Non-pigmented ciliary epithelial cell (primary cell): ENCODE results near the gene NME2.
"Not testable (repeated sequence)": the region's sequence is repeated elsewhere in the genome, so short reads cannot be mapped to it uniquely, and the experiment has no call there.

ENCODE experiments used
- DNase-seq: peaks from one replicate; pipeline ENCODE4 v3.0.0-alpha.2; 2010; ENCODE audit warnings: low read depth

The NME2 gene

GRCh38 chr17:51153210-51154072 is 12.8 kb upstream of the NME2 start, which contains the start of gene NME1:
Gene NME1, plus strand, starts transcription at chr17:51153559. Its CDS starts 2,096 bp downstream, at chr17:51155655.
- DNase-seq: peak; percentile 100

DNA sequence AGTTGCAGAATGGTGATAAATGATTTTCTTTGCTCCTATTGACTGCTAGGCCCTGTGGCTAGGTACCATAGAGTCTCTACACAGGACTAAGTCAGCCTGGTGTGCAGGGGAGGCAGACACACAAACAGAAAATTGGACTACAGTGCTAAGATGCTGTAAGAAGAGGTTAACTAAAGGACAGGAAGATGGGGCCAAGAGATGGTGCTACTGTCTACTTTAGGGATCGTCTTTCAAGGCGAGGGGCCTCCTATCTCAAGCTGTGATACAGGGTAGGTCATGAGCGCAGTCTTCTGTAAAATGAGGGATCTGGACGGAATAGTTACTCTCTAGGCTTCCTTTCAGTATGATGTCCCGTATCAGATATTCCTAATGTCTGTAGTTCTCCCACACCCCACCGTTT is 12.0 kb upstream of the NME2 start:
- no peak for DNase-seq

DNA sequence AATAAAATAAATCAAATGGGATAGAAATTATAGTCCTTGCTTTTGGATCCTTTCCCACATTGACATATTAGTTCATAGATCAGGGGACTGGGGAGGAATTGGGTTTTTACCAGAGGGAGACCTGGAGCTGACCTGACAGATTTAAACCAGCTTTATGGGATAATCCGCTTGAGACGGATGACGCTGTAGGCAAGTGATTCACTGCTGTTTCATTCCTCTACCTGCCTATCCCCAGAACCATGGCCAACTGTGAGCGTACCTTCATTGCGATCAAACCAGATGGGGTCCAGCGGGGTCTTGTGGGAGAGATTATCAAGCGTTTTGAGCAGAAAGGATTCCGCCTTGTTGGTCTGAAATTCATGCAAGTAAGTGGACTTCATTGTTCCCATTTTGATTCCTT is 10.8 kb upstream of the NME2 start:
- DNase-seq: no peak

DNA sequence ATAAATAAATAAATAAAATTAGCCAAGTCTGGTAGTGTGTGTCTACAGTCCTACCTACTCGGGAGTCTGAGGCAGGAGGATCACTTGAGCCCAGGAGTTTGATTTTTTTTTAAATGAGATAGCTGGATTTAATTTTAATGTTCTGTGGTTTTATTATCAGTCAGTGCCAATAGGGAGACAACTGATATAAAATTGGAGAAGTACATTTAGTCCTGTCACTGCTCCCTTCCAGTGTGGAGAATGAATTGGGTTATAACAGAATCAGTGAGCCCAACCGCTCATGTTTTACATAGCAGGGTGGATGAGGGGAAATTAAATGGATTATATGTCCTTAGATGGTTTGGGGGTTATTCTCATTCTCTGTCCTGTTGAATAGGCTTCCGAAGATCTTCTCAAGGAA is 6.6 kb upstream of the NME2 start:
- DNase-seq: no peak

DNA sequence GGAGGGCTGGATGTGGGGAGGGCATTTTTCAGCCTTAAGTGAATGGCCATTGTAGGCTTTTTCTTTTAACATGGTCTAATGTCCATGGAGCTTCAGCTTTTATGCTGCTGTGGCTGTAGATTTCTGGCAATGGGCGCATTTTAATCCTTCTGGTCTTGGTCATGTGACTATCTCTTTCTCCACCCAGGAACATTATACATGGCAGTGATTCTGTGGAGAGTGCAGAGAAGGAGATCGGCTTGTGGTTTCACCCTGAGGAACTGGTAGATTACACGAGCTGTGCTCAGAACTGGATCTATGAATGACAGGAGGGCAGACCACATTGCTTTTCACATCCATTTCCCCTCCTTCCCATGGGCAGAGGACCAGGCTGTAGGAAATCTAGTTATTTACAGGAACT is 4.7 kb upstream of the NME2 start:
- DNase-seq: no peak

DNA sequence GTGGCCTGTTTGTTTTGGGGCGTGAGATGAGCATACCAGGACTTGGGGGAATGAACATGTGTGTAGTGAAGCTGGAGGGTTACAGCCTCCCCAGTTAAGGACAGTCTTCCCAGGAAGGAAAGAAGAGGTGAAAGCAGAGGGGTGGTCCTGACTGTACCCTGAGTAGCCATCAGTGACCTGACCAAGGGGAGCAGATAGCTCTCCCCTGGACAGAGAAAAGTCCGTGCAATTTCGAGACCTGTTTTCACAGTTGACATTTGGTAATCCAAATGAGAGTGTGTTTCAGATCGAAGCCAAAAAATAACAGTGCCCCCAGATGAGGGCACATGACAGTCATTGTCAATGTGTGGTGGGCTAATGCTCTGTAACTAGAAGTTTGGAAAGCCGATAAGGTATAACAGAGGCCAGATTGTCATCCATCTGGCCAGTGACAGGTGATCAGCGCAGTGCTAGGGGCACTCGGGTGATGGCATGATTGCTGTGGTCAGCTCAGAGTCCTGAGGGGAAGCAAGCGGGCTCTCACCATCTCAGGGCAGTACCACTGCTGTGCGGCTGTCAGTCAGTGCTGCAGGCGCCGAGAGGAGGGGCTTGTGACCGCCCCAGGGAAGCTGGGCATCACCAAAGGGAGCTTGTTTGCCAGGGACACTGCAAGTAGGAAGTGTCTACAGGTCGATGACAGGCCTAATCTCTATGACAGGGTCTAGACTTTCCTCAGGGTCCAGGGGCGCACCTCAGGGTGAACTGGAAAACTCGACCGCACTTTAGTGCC is 1.1 kb upstream of the NME2 start:
- DNase-seq: no peak

GRCh38 chr17:51165680-51166197 is 472 bp upstream of the NME2 start:
- DNase-seq: no peak

DNA sequence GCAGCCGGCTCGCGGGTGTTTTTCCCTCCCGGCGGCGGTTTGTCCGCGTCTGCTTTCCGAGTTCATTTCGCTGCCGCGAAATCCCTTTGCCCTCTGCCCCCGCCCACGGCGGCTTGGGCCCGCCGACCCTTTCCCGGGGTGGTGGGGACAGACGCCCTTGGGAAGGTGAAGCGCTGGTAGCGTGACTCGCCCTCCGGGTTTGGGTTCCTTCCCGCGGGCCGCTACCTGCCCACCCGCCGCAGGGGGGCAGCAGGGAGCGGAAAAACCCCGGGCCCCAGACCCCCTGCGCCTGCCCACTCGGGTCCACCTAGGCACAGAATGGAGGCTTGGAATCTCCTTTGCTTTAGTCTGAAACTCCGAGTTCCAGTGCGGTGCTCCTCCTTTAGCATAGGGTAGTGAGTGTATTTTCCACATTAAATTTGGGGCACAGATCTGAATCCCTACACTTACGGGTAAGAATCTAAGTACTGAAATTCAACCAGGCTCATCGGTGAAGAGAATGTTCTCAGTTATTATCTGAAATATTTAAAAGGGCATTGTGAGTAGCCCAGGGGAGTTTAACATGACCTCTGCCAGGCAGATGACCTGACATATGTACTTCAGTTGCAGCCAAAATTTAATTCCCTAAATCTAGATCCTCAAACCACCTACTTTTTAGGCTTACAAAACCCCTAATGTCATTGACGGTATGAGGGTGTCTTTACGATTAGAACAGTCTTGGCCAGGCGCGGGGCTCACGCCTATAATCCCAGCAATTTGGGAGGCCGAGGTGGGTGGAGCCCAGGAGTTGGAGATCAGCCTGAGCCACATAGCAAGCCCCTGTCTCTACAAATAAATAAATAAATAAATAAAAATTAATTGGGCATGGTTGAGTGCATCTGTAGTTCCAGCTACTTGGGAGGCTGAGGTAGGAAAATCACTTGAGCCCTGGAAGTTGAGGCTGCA is 1.0 kb downstream of the NME2 start:
- no peak for DNase-seq

GRCh38 chr17:51169340-51169739 is 3.1 kb downstream of the NME2 start:
- DNase-seq: no peak

GRCh38 chr17:51170736-51171135 is 4.5 kb downstream of the NME2 start:
- no peak for DNase-seq

GRCh38 chr17:51172030-51172429 is 5.8 kb downstream of the NME2 start:
- DNase-seq: not testable (repeated sequence)

DNA sequence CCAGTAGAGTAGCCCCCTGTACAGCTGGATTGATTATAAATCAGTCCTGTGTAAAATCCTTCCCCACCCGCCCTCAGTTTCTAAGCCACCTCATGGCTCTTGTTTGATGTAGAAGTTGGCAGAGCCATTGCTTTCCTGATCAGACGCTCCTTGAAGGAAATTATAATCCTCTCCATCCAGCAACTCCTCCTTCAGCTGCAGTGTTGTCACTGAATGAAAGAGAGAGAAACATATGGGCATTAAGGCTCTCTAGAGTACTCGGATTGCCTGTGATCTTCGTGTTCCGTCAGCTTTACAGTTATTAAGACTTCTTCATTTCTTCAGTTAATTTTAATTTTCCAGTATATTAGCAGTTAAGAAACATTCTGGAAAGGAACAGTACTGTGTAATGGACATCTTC is 14.3 kb downstream of the NME2 start:
- DNase-seq: no peak

GRCh38 chr17:51184124-51184523 is 17.9 kb downstream of the NME2 start:
- no peak for DNase-seq

DNA sequence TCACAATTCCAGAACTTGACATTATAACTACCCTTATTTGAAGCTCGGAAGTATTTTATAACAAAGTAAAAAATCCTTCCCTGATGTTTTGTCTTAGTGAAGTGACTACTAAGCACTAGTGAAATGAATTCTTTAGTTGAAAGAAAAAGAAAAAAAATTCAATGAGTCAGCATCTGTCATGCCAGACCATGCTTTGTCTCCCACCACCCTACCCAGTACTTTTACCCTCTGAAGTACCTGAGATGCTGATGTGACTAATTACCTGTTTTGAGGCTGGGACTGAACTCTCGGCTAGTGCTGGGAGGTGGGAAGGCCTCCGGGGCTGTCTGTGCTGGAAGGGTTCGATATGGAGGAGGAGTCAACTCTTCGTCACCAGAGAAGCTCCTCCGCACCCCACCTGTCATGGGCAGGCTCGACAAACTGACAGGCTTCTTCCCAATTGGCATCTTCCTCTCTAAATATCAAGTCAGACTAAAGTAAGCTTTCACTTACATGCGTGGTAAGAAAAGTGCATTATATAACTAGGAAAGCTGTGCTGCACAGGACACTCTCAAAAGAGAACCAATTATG is 19.6 kb downstream of the NME2 start:
- no peak for DNase-seq

DNA sequence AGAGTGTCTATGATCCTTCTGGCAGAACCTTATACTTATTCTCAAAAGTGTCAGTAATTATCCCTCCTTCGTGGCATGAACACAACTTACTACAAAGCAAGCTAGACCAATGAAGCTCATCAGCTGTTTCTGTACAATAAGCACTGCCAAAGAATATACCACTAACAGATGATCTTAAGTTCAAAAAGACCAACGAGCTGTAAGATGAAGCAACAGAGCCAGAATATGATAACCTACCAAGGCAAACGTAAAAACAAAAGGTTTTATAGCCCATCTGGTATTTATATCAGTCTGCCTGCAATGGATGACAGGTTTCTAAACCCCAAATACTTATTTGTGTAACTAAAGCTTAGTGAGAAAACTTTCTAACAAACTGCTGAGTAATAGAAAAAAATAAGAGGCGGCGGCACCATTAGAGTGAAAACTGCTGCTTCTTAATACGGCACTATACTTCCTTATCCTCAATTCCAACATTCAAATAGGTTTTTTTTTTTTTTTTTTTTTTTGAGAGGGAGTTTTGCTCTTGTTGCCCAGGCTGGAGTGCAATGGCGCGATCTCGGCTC is 22.1 kb downstream of the NME2 start:
- no peak for DNase-seq

- DNase-seq: no peak
Measured at GRCh38 chr17:51189162-51189561, 23.0 kb downstream of the NME2 start.

DNA sequence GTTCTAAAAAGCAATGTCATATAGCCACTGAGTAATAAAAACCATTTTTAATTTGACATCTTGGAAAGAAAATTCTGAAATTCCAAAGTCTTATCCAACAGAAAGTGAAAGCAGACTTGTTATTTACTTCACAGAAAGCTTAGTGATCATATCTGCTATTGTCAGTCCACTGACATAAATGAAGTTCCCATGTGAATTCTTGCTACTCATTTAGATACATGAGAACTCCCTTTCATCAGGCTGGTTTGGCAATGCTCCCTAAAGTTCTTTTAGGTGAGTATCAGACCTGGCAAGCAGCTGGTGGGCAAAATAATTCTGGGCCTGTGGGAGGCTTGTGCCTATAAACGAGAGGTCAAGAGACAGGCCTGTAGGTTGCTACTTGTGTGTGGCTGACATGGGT is 23.4 kb downstream of the NME2 start:
- DNase-seq: no peak

DNA sequence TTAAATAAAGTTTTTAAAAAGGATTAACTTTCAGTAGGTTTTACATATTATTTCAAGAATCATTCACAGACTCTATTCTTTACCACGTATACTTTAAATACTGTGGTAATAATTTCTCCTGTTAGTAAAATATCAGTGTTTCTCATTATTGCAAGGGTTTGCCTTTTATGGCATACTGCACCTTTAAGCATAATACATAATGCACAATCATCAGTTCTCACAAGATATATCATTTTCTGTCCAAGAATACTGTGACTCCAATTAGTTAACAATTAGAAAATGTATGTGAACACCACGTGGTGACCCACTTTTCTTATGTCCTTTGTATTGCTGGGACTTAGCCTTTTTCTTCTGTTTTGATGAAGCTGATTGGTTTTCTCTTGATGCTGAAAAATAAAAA is 25.7 kb downstream of the NME2 start:
- DNase-seq: no peak

GRCh38 chr17:51197754-51198153 is 31.5 kb downstream of the NME2 start:
- no peak for DNase-seq

DNA sequence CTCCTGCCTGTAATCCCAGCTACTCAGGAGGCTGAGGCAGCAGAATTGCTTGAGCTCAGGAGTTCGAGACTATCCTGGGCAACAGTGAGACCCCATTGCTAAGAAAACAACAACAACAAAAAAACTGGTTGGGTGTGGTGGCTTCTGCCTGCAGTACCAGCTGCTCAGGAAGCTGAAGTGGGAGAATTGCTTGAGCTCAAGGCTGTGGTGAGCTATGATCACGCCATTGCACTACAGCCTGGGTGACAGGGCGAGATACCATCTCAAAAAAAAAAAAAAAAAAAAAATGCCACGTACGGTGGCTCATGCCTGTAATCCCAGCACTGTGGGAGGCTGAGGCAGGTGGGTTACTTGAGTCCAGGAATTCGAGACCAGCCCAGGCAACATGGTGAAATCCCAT is 34.1 kb downstream of the NME2 start:
- no peak for DNase-seq

DNA sequence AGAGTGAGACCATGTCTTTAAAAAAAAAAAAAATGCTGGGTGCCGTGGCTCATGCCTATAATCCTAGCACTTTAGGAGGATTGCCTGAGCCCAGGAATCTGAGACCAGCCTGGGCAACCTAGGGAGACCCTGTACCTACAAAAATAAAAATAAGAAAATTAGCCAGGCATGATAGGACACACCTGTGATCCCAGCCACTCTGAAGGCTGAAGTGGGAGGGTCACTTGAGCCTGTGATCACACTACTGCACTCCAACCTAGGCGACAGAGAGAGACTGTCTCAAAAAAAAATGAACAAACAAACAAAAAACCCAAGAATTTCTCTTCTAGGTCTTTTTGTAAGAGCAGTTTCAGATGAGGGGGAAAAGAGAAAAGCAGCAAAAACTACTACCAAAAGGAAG is 34.6 kb downstream of the NME2 start:
- no peak for DNase-seq
